GM06990 (cell line): ENCODE data around the gene MEGF11.

Experiments
- DNase-seq: peaks from one replicate; pipeline ENCODE4 v3.0.0-alpha.2; 2011; ENCODE audit not compliant: insufficient read length; ENCODE audit errors: extremely low read depth
- H3K27me3 ChIP-seq: replicated peaks from 2 replicates; pipeline ENCODE4 v1.6.0; 2011; ENCODE audit warnings: low read length; ENCODE audit not compliant: control insufficient read depth, insufficient read depth
- H3K36me3 ChIP-seq: 2 replicates; pipeline ENCODE4 v1.5.1; 2011; ENCODE audit warnings: low read length; ENCODE audit not compliant: control insufficient read depth, insufficient read depth
- H3K4me3 ChIP-seq: replicated peaks from 2 replicates; pipeline ENCODE4 v1.5.1; 2011; ENCODE audit warnings: low read depth, mild to moderate bottlenecking, control low read depth, low read length
- CTCF ChIP-seq: IDR thresholded peaks from 2 replicates; pipeline ENCODE4 v1.5.1; 2011; ENCODE audit warnings: low read length, control low read depth, mild to moderate bottlenecking, inconsistent platforms; ENCODE audit not compliant: insufficient read depth, poor library complexity, severe bottlenecking

The MEGF11 gene

GRCh38 chr15:66063147-66063546 lies 190.4 kb downstream of the MEGF11 start:
- no peak overlapping the region for H3K4me3 ChIP-seq
- no peak for DNase-seq
- TF ChIP-seq CTCF, result no peak

GRCh38 chr15:66057089-66057488 lies 196.5 kb downstream of the MEGF11 start:
- no peak for DNase-seq
- H3K36me3 ChIP-seq, result no peaks in the 10 kb centered on the region
- peaks cover 2% of the 10 kb centered on the region for H3K27me3 ChIP-seq
- no peak overlapping the region for H3K4me3 ChIP-seq
- no peak for TF ChIP-seq CTCF

More at GRCh38 chr15:66063147-66063546, 190.4 kb downstream of the MEGF11 start:
- Histone ChIP-seq H3K27me3 (peaks cover 2% of the 10 kb centered on the region), H3K36me3 (no peaks in the 10 kb centered on the region)

- no peak overlapping the region for H3K4me3 ChIP-seq
- no peaks in the 10 kb centered on the region; the same call in none of the 2 replicates for H3K27me3 ChIP-seq
- no peak for TF ChIP-seq CTCF
- no peak for DNase-seq
- H3K36me3 ChIP-seq, result no peaks in the 10 kb centered on the region
These were observed 199.6 kb downstream of the MEGF11 start for GRCh38 chr15:66053991-66054390.

- Histone ChIP-seq H3K27me3 (no peaks in the 10 kb centered on the region; the same call in none of the 2 replicates), H3K36me3 (no peaks in the 10 kb centered on the region), H3K4me3 (no peak overlapping the region)
- TF ChIP-seq CTCF, result no peak
- no peak for DNase-seq
These were observed 201.7 kb downstream of the MEGF11 start for GRCh38 chr15:66051833-66052232.

- Histone ChIP-seq H3K27me3 (no peaks in the 10 kb centered on the region; the same call in 1 of the 2 replicates), H3K36me3 (no peaks in the 10 kb centered on the region), H3K4me3 (no peak overlapping the region)
- no peak for TF ChIP-seq CTCF
- no peak for DNase-seq
These were observed 203.3 kb downstream of the MEGF11 start for GRCh38 chr15:66050264-66050663.

GRCh38 chr15:66049353-66049752 lies 204.2 kb downstream of the MEGF11 start:
- no peak for DNase-seq
- no peak for TF ChIP-seq CTCF
- H3K4me3 ChIP-seq, result no peak overlapping the region
- no peaks in the 10 kb centered on the region; the same call in 1 of the 2 replicates for H3K27me3 ChIP-seq
- H3K36me3 ChIP-seq, result no peaks in the 10 kb centered on the region
